GM21786 (cell line): ENCODE data around the gene FILIP1.
A peak's percentile ranks its signal among the peaks of the same experiment; 100 is the strongest.

Experiments used
- ATAC-seq: cut with Tn5 transposase; IDR thresholded peaks from one replicate; pipeline ENCODE4 v1.9.1; 2021; ENCODE audit not compliant: unreplicated experiment

FILIP1 gene

GRCh38 chr6:75493400-75494064 lies at the start of gene FILIP1:
Gene FILIP1 (minus strand): TSS chr6:75493800. CDS start chr6:75414972, 78,828 bp downstream.
- ATAC-seq = no peak

- no peak for ATAC-seq
Observed at GRCh38 chr6:75543311-75543710, 49.7 kb upstream of the FILIP1 start.

DNA sequence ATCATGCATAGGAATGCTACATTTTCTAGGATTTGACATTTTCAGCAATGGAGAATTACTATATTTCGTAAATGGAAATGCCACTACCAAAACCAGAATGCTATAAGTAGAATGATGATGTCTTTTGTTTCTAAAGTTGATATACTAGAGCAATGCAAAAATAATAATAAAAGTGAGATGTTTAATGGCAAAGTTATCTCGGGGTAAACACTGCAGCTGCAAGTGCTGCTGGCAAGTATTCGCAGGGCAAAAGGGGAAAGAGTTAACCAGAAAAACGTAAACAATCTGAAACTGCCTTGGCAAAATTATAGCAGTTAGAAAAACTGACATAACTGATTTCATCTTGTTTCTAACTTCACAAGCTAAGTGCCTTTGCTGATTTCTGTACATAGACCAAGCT lies 45.5 kb upstream of the FILIP1 start:
- ATAC-seq = no peak

GRCh38 chr6:75532521-75532920 lies 38.9 kb upstream of the FILIP1 start:
- ATAC-seq = no peak

DNA sequence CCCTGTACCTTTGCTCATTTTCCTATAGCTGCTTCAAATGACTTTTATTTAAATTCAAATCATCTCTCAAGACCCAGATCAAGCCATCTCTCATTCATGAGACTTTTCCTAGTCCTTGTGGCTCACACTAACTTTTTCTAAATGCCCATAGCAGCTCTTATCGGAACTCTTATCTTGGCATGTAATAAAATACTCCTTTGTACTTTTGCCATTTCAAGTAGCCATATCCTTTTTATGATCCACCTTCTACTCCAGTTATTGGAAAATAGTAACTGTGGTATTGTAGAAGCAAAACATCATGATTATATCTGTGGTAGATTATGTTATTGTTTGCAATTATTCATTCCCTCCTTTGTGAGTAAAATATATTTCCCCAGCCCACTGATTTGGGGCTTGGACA lies 37.6 kb upstream of the FILIP1 start:
- ATAC-seq = no peak

DNA sequence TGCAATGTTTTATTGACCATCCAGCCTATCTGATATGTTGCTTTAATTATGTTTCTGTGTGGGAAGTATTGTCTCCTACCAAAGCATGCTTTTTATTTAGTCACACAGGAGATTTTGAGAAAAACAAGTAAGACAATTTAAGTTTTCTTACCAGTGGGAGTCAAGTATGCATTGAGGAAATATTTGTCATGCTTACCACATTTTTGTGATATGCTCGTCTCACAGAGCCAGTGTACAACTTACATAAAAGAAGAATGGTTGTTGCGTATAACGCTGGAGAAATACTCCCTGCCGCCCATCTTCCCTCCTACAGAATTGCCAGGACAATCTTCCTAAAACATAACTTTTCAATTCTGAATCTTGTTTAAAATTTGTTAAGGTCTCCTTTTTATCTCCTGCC lies 37.1 kb upstream of the FILIP1 start:
- no peak for ATAC-seq

DNA sequence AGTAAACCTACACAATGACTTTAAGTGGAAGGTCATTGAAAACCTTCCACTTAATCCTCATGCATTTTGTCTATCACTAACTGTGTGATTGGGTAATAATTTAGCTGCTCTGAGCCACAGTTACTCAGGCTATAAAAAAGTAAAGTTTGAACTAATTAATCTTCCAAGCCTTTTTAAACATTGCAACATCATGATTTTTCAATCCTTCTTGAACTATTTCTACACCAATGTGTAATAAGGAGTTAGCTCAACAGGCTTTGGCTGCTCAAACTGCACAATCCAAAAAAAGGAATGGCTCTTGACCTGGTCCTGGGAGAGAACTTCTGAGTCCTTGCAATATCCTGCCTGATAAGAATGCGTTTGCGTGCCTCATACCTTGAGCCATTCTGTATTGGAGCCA lies 34.8 kb upstream of the FILIP1 start:
- no peak for ATAC-seq

- peak; percentile 75 for ATAC-seq
Observed at GRCh38 chr6:75526502-75527127, 33.0 kb upstream of the FILIP1 start.

DNA sequence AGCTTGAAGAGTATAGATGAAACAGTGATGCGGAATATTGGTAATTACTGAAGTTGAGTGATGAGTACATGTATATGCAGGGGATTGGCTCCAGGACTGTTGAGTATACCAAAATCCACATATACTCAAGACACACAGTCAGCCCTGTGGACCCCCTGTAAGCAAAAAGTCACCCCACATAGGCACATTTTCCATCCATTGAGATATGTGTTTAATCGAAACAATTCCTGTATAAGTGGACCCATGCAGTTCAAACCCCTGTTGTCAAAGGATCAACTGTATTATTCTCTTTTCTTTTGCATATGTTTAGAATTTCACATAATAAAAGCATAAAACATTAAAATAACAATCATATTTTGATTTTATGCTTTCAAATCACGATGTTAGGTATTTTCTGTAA lies 32.1 kb upstream of the FILIP1 start:
- no peak for ATAC-seq

- no peak for ATAC-seq
Observed at GRCh38 chr6:75524322-75524972, 30.8 kb upstream of the FILIP1 start.

DNA sequence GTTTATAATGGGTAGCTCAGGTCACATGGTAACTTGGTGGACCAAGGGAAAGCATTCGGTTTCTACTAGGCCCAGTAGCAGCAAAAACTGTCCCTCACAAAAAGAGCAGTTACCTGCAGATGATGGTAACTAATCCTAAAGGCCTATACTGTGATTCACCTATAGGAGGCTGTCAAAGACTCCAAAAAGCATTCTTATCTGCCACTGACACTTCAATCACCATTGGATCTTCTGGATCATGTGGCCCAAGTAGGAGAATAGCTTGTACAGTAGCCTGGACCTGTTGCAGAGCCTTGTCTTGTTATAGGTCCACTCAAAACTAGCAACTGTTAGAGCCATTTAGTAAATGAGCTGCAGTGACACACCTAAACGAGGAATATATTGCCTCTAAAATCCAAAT lies 23.2 kb upstream of the FILIP1 start:
- no peak for ATAC-seq

- no peak for ATAC-seq
Observed at GRCh38 chr6:75512591-75512990, 19.0 kb upstream of the FILIP1 start.

- ATAC-seq = no peak
Observed at GRCh38 chr6:75505424-75505823, 11.8 kb upstream of the FILIP1 start.

- ATAC-seq = peak; percentile 46
Observed at GRCh38 chr6:75504465-75505222, 11.0 kb upstream of the FILIP1 start.

GRCh38 chr6:75503291-75503690 lies 9.7 kb upstream of the FILIP1 start:
- ATAC-seq = no peak

DNA sequence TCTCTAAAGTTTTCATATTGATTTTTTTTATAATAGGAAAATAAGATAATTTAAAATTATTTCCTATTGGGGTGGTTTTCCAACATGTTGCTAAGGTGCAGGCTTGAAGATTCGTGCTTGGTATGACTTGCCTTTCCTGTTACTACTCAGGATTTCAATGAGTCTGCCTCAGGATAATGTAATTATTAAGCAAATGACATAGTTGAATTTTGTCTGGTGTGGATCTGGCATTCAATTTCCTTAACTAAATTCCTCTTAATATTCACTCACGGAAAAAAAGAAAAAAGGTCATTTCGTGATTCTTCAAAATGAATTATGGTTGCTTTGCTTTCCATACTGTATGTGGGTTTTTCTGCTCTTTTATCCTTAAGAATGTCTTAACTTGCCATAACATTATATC lies 9.3 kb upstream of the FILIP1 start:
- ATAC-seq = no peak

DNA sequence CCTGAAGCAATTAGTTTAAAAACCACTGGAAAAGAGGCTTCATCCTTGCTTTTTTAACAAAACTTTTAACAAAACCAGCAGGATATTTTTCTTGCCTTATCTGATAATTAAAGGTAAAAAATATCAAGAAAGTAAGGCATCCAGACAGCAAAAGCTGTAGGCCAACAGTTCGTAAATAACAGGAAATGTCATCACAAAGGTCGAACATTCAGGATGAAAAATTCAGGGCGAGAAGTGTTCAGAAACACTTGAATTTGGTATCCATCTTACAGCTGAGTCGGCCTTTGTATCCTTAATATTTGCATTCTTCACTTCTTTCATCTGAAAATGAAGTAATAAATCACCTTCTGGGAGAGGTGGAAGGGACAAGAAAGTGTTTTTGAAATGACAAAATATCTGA lies 8.2 kb upstream of the FILIP1 start:
- ATAC-seq = no peak

DNA sequence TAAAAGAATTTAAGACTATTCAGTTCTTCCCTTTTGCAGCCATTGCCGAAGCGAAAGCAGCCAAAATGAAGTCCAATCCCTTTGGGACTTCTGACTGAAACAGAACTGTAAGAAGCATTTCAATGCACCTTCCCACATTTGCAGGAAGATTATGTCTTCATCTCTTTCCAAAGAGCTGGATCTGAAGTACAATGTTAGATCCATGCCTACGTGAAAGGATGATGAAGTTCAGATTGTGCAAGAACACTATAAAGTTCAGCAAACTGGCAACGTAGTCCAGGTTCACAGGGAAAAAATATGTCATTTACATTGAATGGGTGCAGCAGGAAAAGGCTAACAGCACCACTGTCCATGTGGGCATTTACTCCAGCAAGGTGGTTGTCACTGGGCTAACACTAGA lies 6.0 kb upstream of the FILIP1 start:
- no peak for ATAC-seq

DNA sequence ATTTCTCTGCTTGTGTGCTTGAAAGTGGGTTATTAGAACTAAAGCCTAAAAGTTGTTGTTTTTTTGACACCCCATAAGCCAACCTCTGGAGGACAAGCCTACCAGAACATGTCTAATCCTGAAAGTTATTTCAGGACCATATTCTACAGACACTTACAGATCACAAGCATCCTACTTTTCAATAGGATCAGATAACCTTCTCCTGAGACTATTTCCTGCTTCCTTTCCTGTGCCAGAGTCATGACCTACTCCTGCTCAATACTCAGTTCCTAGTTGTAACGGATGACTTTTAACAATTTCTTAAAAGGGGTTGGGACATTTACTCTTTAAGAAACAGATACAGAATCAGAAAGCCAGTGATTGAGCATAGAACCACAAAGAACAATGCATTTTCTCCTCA lies 5.3 kb upstream of the FILIP1 start:
- ATAC-seq = no peak

DNA sequence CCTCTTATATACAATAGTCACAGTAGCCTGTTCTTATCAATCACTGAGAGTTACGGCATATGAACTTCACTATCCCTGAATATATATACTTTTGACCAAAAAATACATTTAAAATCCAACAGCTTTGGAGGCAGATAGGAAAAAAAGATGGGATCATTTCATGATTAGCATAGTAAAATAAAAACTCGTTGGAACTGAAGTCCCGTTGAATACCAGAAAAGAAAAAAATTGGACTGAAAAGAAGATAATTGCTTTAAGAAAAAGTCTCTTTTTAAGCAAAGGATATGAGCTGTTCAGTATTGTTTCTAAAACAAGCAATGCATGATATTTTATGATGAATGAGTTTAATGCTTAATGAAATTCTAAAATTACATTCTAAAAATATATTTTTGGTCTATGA lies 4.4 kb upstream of the FILIP1 start:
- ATAC-seq = no peak

GRCh38 chr6:75495011-75495410 lies 1.4 kb upstream of the FILIP1 start:
- no peak for ATAC-seq

DNA sequence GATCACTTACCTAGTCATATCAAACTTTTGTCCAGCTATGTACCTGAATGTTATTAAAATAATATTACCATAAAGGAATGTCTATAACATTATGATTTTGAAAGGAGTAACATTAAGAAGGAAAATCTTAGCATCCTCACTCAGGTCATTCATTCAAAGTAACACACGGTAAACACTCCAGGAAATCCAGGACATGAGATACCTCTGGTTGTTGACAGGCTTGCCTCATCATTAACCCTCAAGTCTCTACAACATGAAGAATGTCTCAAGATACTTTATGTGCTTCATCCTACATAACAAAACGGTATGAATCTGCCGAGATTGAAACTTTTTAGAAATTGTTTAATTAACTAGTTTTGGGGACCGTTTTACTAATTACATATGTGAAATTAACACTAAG lies 690 bp upstream of the FILIP1 start:
- ATAC-seq = no peak
